Measurements from ENCODE around the gene WDR7.

DNA sequence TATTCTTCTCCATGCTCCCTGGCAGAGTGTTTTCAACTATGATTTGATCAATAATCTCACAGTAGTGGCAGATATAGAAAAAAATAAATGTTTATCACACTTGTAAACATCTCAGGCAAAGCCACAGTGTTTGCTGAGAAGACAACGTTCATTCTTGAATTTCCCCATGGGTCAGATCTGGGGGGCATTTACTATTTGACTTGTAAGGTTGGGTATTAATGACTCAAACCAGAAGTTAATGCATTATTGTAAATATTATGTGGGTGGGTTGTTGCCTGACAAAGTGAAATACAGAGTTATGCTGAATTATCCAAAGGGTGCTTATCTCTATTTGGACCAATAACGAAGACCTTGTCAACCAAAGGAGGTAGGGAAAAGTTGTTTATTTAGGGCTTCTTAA, 346.0 kb downstream of the WDR7 start:
- TF ChIP-seq RAD21 (IDR thresholded peaks at IDR 0.05; ENCODE audit: low read depth) (no peak), CEBPB (IDR thresholded peaks at IDR 0.05) (no peak), YY1 (IDR thresholded peaks at IDR 0.05; ENCODE audit: low read depth) (no peak), NFIC (IDR thresholded peaks at IDR 0.05) (no peak)
- TF ChIP-seq, protein P1, sequence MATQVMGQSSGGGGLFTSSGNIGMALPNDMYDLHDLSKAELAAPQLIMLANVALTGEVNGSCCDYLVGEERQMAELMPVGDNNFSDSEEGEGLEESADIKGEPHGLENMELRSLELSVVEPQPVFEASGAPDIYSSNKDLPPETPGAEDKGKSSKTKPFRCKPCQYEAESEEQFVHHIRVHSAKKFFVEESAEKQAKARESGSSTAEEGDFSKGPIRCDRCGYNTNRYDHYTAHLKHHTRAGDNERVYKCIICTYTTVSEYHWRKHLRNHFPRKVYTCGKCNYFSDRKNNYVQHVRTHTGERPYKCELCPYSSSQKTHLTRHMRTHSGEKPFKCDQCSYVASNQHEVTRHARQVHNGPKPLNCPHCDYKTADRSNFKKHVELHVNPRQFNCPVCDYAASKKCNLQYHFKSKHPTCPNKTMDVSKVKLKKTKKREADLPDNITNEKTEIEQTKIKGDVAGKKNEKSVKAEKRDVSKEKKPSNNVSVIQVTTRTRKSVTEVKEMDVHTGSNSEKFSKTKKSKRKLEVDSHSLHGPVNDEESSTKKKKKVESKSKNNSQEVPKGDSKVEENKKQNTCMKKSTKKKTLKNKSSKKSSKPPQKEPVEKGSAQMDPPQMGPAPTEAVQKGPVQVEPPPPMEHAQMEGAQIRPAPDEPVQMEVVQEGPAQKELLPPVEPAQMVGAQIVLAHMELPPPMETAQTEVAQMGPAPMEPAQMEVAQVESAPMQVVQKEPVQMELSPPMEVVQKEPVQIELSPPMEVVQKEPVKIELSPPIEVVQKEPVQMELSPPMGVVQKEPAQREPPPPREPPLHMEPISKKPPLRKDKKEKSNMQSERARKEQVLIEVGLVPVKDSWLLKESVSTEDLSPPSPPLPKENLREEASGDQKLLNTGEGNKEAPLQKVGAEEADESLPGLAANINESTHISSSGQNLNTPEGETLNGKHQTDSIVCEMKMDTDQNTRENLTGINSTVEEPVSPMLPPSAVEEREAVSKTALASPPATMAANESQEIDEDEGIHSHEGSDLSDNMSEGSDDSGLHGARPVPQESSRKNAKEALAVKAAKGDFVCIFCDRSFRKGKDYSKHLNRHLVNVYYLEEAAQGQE (IDR thresholded peaks at IDR 0.05; ENCODE audit: low read depth) = no peak
